CD14-positive monocyte (primary cell): ENCODE data around the gene SLC38A10. TPM values are rescaled to one million over a fixed set of nuclear protein-coding genes. Genes with fewer than 3 reads are reported as not detected.

Experiments
- DNase-seq, 3 donors: peaks; one replicate each; pipeline ENCODE4 v3.0.0-alpha.2; 2011 to 2022
- H2AFZ ChIP-seq: 2 replicates; pipeline ENCODE4 v1.6.0; 2012; ENCODE audit warnings: mild to moderate bottlenecking, low read depth, low read length, inconsistent platforms; ENCODE audit not compliant: insufficient read depth, poor library complexity, severe bottlenecking
- H3K27ac ChIP-seq, 2 donors: 1 replicate in 1 of 2; 2 replicates in 1 of 2; pipeline ENCODE4 v1.5.1; 2012 to 2013; ENCODE audit warnings: low read length in 2 of 2, control low read depth in 1 of 2, inconsistent platforms in 1 of 2, low read depth in 1 of 2, mild to moderate bottlenecking in 1 of 2
- H3K27me3 ChIP-seq, 2 donors: one replicate each; pipeline versions ENCODE4 v1.6.0 to v1.6.1; 2011 to 2013; ENCODE audit warnings: low read length in 2 of 2; ENCODE audit not compliant: control insufficient read depth in 2 of 2, insufficient read depth in 2 of 2
- H3K36me3 ChIP-seq, 2 donors: replicated peaks in 1 of 2; 1 replicate in 1 of 2; 2 replicates in 1 of 2; pipeline versions ENCODE4 v1.5.1 to v1.6.1; 2012 to 2013; ENCODE audit warnings: low read length in 2 of 2, control low read depth in 1 of 2, inconsistent platforms in 1 of 2, mild to moderate bottlenecking in 1 of 2; ENCODE audit not compliant: insufficient read depth in 2 of 2, control insufficient read depth in 1 of 2
- H3K4me1 ChIP-seq, 2 donors: 1 replicate in 1 of 2; 2 replicates in 1 of 2; pipeline versions ENCODE4 v1.5.1 to v1.6.1; 2012 to 2013; ENCODE audit warnings: low read length in 2 of 2, control low read depth in 1 of 2, inconsistent platforms in 1 of 2, mild to moderate bottlenecking in 1 of 2, moderate library complexity in 1 of 2; ENCODE audit not compliant: insufficient read depth in 2 of 2, control insufficient read depth in 1 of 2
- H3K4me2 ChIP-seq: replicated peaks from 2 replicates; pipeline ENCODE3; 2012; ENCODE audit warnings: low read length, moderate library complexity, mild to moderate bottlenecking; ENCODE audit not compliant: poor library complexity, severe bottlenecking; ENCODE audit errors: extremely low read depth
- H3K4me3 ChIP-seq, 3 experiments: fragments of 200-600 bp in 1 of 3; sonication (generic) in 1 of 3; replicated peaks in 1 of 3; 1 replicate in 2 of 3; 2 replicates in 1 of 3; pipeline ENCODE4 v1.5.1; 2011 to 2013; ENCODE audit warnings: low read length in 3 of 3, mild to moderate bottlenecking in 3 of 3, control low read depth in 2 of 3, low read depth in 2 of 3, inconsistent platforms in 1 of 3, moderate library complexity in 1 of 3
- H3K79me2 ChIP-seq: 2 replicates; pipeline ENCODE4 v1.6.0; 2012; ENCODE audit warnings: mild to moderate bottlenecking, control low read depth, inconsistent platforms, low read length, moderate library complexity; ENCODE audit not compliant: insufficient read depth
- H3K9ac ChIP-seq: 2 replicates; pipeline ENCODE4 v1.6.0; 2017; ENCODE audit warnings: low read length, mild to moderate bottlenecking; ENCODE audit not compliant: insufficient read depth, poor library complexity, severe bottlenecking
- H3K9me3 ChIP-seq, 2 donors: replicated peaks in 1 of 2; 1 replicate in 1 of 2; 2 replicates in 1 of 2; pipeline versions ENCODE4 v1.5.1 to v1.6.1; 2012 to 2013; ENCODE audit warnings: low read length in 2 of 2, control low read depth in 1 of 2; ENCODE audit not compliant: control insufficient read depth in 1 of 2, insufficient read depth in 1 of 2
- H4K20me1 ChIP-seq: 2 replicates; pipeline ENCODE4 v1.6.0; 2012; ENCODE audit warnings: mild to moderate bottlenecking, low read length, control low read depth, moderate library complexity; ENCODE audit not compliant: insufficient read depth
- H3K27ac Mint-ChIP-seq, 7 donors: one replicate each; pipeline ENCODE4 v1.8.0; 2020; ENCODE audit warnings: mild to moderate bottlenecking in 7 of 7, mixed read lengths in 7 of 7, moderate library complexity in 6 of 7, inconsistent platforms in 2 of 7
- H3K27me3 Mint-ChIP-seq, 3 donors: one replicate each; pipeline ENCODE4 v1.8.0; 2021 to 2022; ENCODE audit warnings: low read depth in 3 of 3, mild to moderate bottlenecking in 3 of 3, mixed read lengths in 3 of 3, moderate library complexity in 3 of 3, inconsistent platforms in 1 of 3
- H3K36me3 Mint-ChIP-seq, 2 donors: one replicate each; pipeline ENCODE4 v1.8.0; 2020; ENCODE audit warnings: mixed read lengths in 2 of 2, inconsistent platforms in 1 of 2, mild to moderate bottlenecking in 1 of 2
- H3K4me1 Mint-ChIP-seq: one replicate; pipeline ENCODE4 v1.8.0; 2020; ENCODE audit warnings: mild to moderate bottlenecking, mixed read lengths
- H3K4me3 Mint-ChIP-seq, 2 donors: one replicate each; pipeline ENCODE4 v1.8.0; 2020; ENCODE audit warnings: mild to moderate bottlenecking in 2 of 2, mixed read lengths in 2 of 2, moderate library complexity in 1 of 2
- H3K9me3 Mint-ChIP-seq, 7 donors: one replicate each; pipeline ENCODE4 v1.8.0; 2020 to 2022; ENCODE audit warnings: mixed read lengths in 7 of 7, mild to moderate bottlenecking in 6 of 7, moderate library complexity in 6 of 7, inconsistent platforms in 2 of 7
- WGBS: methylation state at CpG from one replicate; pipeline ENCODE4 v1.1.5; 2013; ENCODE audit warnings: missing lambda C conversion rate; ENCODE audit not compliant: insufficient coverage; 5-methylcytosine and 5-hydroxymethylcytosine counted together
- intact Hi-C, 2 donors: fragments of 100-400 bp; cut with micrococcal nuclease; formaldehyde crosslinking; loops; one replicate each; pipeline versions ENCODE4 v1.15.0 to v1.15.1; 2023
- polyA plus RNA-seq, 3 donors: library from polyadenylated mRNA; depleted of rRNA in 1 of 3; unstranded in 2 of 3; stranded (reverse) in 1 of 3; fragments of 300-500 nt in 2 of 3; fragments of >200 nt in 1 of 3; fragmentation: Illumina TruSeq in 2 of 3; gene quantifications; 1 replicate in 2 of 3; 2 replicates in 1 of 3; pipeline ENCODE4 v1.2.3, GENCODE V29; 2012 to 2021
- TF ChIP-seq, protein P1 (sequence below): fragments of 200-600 bp; IDR thresholded peaks from one replicate; pipeline ENCODE4 v1.8.0; 2022; ENCODE audit warnings: antibody characterized with exemption, mild to moderate bottlenecking

The SLC38A10 gene
- polyA plus RNA-seq, 3 donors, result 50.8 to 76.1 (median 68.4) TPM

DNA sequence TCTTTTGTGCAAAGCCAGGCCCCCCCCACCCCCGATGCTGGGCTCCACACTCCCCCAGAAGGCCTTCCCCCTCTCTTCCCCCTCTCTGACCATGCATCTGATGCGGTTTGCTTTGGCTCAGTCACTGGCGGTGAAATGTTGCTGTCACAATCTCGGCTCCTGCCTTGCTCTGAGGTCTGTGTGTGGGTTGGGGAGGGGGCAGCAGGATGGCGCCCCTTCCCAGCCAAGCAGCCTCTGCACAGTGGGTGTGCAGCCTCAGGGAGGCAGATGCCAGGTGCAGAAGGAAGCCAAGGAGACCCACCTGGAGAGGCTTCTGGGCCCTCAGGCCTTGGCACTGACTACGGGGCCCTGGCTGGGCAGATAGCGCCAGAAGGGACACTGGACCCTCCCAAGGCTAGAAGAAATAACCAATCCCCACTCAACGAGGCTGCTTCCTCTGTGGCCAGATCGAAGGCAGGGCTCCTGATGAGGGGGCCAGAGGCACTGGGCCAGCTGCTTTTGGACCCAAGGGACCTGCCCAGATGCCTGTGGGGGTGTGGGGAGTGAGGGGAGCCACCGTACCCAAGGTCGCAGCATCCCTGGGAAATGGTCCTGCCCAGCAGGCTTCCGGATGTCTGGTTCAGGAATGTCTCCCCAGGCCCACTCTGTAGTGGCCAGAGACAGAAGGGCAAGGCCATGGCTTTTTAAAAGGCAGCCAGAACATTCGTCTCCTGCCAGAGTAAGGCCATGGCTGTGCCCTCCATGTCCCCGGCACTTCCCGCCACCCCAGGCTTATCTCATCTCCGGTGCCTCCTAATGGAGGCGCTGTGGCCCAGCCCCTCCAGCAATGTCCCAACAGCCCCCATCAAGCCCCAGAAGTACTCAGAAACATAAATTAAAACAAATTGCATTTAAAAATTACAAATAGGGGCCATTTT lies 43.4 kb upstream of the SLC38A10 start:
- Histone ChIP-seq H3K36me3 (no peaks in the 10 kb centered on the region), H3K4me3 (no peak overlapping the region), H3K4me1 (peaks cover 48 to 62% of the 10 kb centered on the region in 2 donors), H3K9me3 (no peaks in the 10 kb centered on the region), H4K20me1 (peaks cover 54% of the 10 kb centered on the region), H3K79me2 (peaks cover 45% of the 10 kb centered on the region), H2AFZ (no peak overlapping the region), H3K27me3 (peaks cover 0 to 22% of the 10 kb centered on the region in 2 donors), H3K4me2 (no peak overlapping the region), H3K27ac (no peak overlapping the region), H3K9ac (no peak overlapping the region)
- Mint-ChIP-seq H3K27ac (peak overlapping the region in 2 of 7 donors; percentile 16 to 19), H3K27me3 (peaks cover 10 to 54% (median 29%) of the 10 kb centered on the region in 3 donors), H3K4me1 (peaks cover 49% of the 10 kb centered on the region), H3K9me3 (peaks cover 0 to 4% (median 0%) of the 10 kb centered on the region in 7 donors), H3K36me3 (peaks cover 6% of the 10 kb centered on the region in 2 donors), H3K4me3 (no peak overlapping the region)
- 66% methylated on average over 13 of the region's 17 CpGs for WGBS
- TF ChIP-seq, protein P1, sequence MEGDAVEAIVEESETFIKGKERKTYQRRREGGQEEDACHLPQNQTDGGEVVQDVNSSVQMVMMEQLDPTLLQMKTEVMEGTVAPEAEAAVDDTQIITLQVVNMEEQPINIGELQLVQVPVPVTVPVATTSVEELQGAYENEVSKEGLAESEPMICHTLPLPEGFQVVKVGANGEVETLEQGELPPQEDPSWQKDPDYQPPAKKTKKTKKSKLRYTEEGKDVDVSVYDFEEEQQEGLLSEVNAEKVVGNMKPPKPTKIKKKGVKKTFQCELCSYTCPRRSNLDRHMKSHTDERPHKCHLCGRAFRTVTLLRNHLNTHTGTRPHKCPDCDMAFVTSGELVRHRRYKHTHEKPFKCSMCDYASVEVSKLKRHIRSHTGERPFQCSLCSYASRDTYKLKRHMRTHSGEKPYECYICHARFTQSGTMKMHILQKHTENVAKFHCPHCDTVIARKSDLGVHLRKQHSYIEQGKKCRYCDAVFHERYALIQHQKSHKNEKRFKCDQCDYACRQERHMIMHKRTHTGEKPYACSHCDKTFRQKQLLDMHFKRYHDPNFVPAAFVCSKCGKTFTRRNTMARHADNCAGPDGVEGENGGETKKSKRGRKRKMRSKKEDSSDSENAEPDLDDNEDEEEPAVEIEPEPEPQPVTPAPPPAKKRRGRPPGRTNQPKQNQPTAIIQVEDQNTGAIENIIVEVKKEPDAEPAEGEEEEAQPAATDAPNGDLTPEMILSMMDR, result no peak
- DNase-seq, result no peak
- intact Hi-C loops, result no loop called here

DNA sequence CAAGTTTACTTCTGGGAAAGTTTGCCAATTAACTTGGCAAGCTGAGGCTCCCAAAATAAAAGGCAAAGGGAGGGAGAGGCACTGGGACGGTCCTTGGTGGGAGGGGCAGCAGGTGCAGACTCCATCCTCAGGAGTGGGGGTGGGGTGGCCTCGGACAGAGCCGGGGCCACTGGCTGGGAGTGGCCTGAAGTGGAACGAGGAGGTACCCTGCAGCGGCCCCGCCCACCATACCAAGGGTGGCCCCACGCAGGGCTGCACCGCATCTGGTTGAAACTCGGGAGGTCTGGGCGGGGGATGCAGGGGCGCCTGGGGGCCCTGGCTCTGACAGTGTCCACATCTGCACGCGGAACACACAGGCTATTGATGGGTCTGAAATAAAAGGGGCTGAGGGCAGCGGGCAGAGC lies 42.4 kb upstream of the SLC38A10 start:
- Mint-ChIP-seq H3K4me1 (peaks cover 46% of the 10 kb centered on the region), H3K36me3 (peaks cover 6% of the 10 kb centered on the region in 2 donors), H3K9me3 (peaks cover 0 to 3% (median 0%) of the 10 kb centered on the region in 7 donors), H3K27me3 (peaks cover 14 to 49% (median 28%) of the 10 kb centered on the region in 3 donors), H3K27ac (no peak overlapping the region), H3K4me3 (no peak overlapping the region)
- no peak overlapping the region for H3K4me2 ChIP-seq
- H3K4me1 ChIP-seq, result peaks cover 37 to 51% of the 10 kb centered on the region in 2 donors
- WGBS, result 54% methylated on average over 10 of the region's 14 CpGs
- H4K20me1 ChIP-seq, result peaks cover 44% of the 10 kb centered on the region
- H3K79me2 ChIP-seq, result peaks cover 34% of the 10 kb centered on the region
- no peak overlapping the region for H3K4me3 ChIP-seq
- no peaks in the 10 kb centered on the region for H3K36me3 ChIP-seq
- TF ChIP-seq, protein P1, result no peak
- H3K9ac ChIP-seq, result no peak overlapping the region
- H3K27ac ChIP-seq, result no peak overlapping the region
- DNase-seq, result no peak
- H3K27me3 ChIP-seq, result peaks cover 0 to 20% of the 10 kb centered on the region in 2 donors
- intact Hi-C loops, result no loop called here
- H3K9me3 ChIP-seq, result no peaks in the 10 kb centered on the region
- no peak overlapping the region for H2AFZ ChIP-seq
